ENCODE measurements around the gene RNF17.

DNA sequence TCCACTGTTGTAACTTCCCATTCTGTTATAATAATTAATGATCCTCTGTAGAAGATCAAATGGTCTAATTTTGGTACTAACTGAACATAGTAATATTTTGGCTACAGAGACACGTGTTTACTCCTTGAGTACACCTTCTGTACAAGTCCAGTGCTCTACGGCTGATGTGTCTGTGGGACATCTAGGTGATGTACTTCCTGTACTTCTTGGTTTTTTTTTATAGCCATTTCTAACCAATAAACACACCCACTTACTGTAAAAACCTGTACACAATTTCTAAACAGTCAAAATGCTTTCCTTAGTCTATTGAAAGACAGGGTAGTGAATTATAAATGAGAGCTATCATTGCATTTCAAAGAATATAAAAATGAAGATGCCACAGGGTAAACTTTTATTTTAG is 118.7 kb downstream of the RNF17 start:
- TF ChIP-seq CTCF (IDR thresholded peaks at IDR 0.05 in 2 of 3, conservative IDR thresholded peaks at IDR 0.05 in 1 of 3; ENCODE audit: borderline replicate concordance in 1 of 3, insufficient read depth in 1 of 3, low read depth in 2 of 3, low read length in 2 of 3) (no peak), POLR2A (IDR thresholded peaks at IDR 0.05; ENCODE audit: borderline replicate concordance, extremely low read depth, insufficient read depth, insufficient read length) (no peak), REST (IDR thresholded peaks at IDR 0.05; ENCODE audit: low read depth) (no peak)
